SHP77 treated with DMSO at 0.1 percent for 48 hours (cell line): Measurements from ENCODE around the gene OXT.

Experiments
- DNase-seq: peaks from one replicate; lab custom pipeline; 2025; lab: John Stamatoyannopoulos, UW

OXT gene

DNA sequence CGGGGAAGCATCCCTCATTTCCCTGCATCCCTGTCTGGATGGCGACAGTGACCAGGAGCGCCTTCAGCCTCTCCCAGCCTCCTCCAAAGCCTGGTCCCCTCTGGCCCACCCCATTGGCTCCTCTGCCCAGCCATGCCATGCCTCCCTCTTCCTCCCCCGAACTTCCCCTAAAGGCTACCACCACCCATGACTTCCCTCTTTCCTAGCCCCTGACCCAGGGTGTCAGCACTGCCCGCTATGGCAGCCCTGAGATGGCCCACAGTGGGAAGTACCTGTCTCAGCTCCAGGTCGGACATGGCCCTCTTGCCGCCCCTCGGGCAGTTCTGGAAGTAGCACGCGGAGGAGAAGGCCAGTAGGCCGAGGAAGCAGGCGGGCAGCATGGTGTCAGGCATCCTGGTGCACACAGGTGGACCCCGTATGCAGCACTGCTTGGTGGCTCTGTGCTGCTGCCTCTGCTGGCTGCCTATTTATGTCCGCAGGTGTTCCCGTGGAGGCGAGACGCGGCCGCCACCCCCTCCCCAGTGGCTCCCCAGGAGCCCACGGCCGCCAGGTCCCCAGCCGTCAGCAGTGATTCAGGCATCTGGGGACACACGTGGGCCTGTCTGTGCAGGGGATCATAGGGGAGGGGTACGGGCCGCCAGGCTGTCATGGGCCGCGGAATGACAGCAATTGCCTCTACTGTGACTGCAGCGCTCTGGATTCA is 13.0 kb downstream of the OXT start, which contains the start of gene AVP:
Gene AVP (minus strand): TSS at position 442 of the 703 bp plus-strand sequence. CDS start 50 bp downstream, at position 392.
- DNase-seq: no peak

DNA sequence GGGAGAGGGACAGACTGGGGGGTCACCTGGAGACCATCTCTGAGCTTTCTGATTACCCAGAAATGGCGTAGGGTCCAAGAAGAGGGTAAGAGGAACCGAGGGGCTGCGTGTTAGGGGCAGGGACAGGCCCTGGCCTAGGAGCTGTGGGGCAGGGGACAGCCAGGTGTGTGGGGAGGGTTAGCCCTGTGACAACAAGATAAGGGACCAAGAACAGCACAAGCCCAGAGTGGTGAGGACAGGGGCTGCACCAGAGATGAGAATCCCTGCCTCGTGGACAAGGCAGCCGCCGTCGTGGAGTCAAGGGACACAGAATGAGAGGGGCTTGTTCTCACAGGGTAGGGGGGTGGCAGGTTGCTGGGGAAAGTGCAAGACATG is 13.6 kb downstream of the OXT start:
- DNase-seq: no peak

DNA sequence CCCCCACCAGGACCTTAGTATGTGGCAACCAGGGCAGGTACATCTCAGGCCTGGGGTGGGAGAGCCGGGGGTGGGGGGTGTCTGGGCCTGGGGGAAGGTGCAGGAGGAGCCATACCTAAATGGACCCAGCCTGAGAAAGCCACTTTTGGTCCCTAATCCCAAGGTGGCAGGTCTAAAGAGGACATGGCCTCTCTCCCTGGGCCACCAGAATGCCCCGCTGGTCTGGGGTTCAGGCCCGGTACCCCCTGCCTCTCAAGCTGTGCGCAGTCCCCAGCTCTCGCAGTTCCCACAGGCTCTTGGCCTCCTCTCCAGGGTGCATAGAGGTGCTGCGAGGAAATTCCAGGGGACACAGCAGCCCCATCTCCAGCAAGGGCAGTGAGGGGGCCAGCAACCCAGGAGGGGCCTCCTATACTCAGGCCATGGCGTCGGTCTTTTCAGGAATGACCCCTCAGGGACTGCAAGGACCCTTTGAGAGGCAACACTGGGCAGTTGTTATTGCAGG is 14.2 kb downstream of the OXT start:
- no peak for DNase-seq

DNA sequence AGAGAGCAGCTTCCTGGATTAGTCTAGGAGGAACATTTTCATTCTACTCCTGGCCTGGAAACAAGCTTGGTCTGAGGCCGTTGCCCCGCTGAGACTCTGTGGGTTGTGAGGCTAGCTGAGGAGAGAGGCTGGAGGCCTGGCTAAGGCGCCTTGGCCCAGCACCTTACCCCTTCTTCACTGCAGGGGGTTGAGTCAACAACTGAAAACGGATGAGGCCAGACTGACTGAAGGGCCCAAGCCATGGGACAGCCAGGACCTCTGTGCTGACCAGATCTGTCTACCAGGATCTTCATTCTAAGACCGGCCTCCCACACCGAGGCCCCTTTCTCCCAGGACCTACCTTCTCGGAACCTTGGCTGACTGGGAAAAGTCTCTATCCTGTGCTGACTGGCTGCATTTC is 16.6 kb downstream of the OXT start:
- DNase-seq: no peak

DNA sequence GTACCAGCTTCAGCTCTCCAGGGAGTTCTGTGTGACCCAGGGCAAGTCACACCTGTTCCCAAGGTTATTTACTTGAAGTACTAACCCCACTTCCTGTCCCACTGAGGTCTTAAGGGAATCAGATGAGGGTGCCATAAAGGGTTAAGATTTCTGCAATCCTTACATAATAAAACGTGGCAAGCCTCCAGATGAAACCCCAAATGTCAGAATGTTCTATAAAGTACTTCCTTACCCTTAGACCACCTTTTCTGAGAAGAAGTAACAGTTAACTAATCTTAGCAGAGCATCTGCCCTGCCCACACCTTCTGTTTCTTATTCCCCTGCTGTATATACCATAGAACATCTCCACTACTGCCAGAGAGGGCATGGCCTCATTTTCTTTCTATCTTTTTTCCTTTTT is 19.1 kb downstream of the OXT start:
- DNase-seq: no peak

DNA sequence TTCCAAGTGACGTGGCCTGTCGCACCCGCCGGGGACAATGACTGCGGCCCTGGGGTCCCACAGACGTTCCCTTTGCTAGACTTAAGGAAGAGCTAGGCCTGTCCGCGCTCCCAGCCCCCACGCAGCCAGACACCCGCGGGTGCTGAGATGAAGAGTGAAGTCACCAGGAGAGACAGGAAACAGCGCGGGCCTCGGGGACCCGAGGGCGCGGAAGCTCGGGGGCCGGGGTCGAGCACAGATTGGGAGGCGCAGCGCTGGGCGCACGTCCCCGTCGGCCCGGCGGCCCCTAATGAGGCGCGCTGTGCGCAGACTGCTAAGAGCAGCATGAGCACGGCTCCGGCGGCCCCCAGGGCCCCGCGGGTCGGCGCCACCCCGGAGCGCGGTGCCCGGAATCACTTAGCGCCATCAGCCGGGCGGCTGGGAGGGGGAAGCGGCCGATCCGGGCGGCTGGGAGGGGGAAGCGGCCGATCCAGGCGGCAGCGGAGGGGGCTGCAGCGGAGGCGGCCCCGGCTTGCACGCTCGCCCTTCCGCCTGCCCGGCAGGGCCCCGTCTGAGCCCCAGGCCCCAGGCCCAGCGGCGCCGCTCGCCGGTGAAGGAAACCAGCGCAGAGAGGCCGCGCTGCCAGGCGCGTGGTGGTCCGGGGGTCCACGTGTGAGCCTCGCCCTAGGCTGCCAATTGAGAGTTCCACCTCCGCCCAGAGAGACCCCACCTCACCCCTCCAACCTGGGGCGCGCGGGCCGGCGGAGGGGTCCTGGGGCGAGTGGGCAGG is 21.4 kb downstream of the OXT start:
- DNase-seq: no peak

DNA sequence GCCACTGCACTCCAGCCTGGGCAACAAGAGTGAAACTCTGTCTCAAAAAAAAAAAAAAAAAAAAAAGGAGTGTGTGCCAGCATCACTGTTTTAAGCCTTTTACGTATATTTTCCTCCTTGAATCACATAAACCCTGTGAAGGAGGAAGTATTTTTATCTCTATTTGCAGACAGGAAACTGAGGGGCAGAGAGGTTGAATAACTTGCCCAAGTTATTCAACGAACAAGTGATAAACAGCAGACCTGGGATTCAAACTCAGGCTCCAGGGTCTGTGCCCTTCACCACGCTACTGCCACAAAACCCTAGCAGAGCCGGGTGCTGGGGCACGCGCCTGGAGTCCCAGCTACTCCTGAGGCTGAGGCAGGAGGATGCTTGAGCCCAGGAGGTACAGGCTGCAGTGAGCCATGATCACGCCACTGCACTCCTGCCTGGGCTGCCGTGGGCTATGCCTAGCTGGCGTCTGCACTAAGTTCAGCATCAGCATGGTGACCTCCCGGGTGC is 22.5 kb downstream of the OXT start:
- DNase-seq: no peak

DNA sequence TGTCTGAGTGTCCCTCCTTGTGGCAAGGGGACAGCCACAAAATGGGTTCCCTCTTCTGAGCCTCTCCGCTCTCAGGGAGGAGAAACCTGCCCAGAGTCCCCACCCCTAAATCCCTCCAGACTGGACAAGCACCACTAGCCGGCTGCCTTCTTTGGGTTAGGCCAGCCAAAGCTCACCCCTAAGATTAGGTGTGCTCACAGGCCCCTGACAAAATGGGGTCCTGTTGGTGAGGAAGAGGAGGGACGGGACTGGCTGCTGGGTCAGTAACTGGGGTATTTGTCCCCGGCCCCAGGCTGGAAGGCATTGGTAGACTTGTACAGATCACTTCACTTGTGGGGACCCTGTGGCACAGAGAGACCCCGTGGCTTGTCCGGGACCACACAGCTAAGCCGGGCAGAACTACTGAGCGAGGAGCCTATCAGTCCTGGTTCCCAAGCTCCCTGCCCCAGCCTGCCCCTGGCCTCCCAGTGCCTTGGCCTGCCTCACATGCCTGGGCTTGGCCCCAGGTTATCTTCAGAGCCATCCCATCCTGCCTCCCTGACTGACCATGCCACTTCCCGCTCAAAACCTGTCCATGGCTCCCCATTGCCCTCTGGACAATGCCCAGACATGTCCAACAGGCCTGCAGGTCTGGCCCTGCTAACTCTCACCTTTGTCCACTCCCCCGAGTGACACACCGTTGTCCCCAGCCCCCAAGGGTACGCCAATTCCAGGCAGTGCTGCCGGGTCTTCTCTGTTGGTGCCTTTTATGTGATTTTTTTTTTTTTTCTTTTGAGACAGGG is 23.6 kb downstream of the OXT start:
- DNase-seq: no peak

DNA sequence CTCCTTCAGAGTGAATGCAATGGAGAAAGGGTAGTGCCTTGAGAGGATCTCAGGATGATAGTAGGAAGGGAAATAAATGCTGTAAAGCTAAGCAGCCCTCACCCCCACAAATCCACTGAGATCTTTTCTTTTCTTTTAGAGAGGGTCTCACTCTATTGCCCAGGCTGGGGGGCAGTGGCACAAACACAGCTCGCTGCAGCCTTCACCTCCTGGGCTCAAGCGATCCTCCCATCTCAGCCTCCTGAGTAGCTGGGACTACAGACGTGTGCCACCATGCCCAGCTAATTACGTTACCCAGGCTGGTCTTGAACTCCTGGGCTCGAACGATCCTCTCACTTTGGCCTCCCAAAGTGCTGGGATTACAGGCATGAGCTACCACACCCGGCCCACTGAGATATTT is 29.1 kb downstream of the OXT start:
- DNase-seq: no peak

DNA sequence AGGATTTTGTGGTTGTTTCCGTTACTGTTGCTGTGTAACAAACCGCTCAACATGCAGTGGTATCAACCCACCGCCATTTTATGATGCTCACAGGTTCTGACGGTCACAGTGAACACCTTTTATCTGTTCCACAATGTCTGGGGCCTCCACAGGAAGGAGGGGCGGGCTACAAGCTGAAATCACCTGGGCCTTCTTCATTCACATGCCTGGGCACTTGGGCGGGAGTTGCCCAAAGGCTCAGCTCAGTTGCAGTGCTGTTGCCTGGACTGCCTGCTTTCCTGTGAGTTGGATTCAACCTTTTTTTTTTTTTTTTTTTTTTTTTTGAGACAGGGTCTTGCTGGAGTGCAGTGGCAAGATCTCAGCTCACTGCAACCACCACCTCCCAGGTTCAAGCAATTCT is 29.8 kb downstream of the OXT start:
- no peak for DNase-seq

DNA sequence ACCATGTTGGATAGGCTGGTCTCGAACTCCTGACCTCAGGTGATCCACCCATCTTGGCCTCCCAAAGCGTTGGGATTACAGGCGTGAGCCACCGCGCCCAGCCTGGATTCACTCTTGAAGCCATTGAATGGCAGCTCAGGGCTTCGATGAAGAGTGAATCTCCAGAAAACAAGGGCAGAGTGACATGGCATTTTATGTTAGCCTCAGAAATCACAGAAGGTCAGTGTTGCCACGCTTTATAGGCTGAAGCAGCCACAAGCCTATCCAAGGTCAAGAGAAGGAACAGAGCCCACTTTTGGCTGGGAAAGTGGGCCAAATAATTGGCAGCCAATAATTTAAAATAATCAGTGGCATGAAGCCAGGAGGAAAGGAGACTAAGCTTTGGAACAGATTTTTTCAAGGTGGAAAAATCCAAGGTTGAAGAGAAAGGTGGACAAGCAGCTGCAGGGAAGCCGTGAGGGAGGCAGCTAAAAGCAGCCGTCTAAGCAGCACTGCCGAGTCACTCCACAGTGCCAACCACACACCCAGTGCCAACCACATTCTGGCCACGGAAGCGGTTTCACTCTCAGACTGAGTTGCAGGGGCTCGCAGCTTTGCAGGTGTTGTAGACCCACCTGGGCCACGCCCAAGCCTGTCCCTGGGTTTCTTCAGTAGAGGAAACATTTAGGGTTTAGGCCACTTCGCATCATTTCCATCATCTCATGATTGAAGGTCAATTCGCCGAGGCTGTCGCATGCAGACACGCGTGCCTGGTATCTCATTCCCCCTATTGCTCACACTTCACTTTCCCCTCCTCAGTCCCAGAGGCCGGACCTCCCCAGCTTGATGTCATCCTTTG is 30.5 kb downstream of the OXT start:
- DNase-seq: no peak

DNA sequence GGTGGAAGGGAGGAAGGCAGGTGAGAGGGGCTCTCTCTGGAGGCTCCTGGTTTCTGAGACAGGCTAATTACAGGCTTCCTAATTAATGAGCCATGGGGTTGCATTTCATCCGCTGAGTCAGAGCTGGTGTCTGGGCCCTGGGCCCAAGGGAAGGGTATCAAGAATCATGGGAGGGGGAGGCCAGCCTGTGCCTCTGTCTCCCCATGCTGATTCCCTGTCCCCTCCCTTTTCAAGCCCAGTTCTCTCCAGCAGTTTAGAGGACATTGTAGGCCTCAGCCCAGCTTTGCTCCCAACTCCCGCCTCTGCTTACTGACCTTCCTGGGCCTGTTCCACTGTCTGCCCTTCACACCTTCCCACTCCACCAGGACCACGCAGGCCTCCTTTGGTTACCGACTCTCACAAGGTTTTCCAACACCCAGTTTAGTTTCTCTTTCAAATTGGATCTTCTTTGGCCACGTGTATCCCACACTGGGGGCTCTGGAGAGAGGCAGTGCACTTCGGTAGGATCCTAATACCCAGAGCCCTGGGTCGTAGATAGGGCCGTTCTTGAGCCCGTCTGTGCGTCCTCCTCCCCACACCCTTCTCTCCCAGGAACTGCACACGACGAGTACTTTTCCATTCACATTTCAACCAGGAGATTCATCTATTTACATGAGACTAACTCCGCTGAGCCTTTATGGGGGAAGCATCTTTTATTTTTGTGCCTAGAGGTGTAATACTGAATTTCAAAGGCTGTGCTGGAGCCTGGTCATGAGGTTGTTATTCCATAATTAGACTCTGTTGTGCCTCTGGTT is 31.4 kb downstream of the OXT start:
- no peak for DNase-seq

DNA sequence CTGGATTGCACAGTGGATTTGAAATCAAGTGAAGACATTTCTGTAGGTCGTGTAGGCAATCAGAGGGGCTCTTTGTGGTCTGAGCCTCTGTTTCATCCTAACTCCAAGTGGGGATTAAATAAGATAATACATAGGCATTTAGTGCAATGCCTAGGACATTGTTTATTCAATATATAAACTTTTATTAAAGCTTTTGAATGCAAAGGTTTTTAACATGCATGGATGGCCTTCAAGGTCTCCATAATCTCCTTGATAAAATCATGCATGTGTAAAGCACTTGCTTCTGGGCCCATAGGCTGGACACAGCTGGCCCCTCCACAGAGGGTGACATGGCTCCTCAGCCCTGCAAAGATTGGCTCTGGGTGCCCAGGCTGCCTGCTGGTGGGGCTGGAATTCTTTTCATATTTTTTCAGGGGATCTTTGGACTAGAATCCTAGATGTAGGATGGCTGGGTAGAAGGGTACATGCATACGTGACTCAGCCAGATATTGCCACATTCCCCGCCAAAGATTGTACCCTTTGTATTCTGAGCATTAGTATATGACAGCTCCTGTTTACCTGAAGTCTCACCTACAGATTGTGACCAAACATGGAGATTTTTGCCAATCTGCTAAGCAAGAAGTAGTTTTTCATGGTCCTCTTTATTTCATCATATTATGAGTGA is 32.1 kb downstream of the OXT start:
- no peak for DNase-seq

DNA sequence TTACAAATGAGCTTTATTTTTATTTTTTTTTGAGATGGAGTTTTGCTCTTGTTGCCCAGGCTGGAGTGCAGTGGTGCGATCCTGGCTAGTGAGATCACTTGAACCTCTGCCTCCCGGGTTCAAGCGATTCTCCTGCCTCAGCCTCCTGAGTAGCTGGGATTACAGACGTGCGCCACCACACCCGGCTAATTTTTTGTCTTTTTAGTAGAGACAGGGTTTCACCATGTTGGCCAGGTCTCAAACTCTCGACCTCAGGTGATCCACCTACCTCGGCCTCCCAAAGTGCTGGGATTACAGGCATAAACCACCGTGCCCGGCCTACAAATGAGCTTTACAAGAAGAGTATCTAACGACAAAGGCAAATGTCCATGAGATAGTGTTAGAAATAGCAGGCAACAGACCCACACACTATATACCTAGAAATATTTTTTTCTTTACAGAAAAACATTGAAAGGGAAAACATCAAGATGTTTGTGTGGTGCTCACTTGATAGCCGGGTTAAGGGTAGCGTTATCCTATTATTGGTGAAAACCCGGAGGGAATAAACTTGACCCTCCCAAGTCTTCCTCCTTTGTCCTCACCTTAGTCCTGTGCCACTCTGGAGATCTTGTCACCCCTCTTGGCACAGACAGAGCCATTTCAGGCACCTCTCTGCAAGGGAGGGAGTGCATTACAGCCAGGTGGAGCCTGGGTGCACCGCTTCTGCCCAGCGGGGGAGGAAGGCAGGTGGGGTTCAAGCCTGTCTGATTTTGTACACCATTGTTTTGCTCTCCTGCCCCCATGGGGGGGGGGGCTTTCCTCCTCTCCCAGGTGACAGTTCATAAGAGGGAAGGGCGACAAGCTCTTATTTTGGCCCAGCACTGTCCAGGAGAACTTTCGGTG is 34.1 kb downstream of the OXT start:
- no peak for DNase-seq

DNA sequence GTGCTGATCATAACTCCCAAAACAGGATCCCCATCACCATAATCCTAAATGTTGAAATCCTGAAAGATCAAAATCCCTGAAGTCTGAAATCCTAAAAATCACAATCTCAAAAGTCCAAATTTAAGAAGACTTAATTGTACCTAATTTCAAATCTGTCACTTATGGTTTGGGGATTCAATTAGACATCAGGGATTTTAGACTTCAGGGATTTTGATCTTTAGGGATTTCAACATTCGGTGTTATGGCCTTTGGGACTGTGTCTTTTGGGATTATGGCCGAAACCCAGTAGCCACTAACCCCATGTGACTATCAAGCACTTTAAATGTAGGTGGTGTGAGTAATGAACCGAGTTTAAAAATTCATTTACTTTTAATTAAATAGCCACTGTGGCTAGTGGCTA is 34.8 kb downstream of the OXT start:
- no peak for DNase-seq

DNA sequence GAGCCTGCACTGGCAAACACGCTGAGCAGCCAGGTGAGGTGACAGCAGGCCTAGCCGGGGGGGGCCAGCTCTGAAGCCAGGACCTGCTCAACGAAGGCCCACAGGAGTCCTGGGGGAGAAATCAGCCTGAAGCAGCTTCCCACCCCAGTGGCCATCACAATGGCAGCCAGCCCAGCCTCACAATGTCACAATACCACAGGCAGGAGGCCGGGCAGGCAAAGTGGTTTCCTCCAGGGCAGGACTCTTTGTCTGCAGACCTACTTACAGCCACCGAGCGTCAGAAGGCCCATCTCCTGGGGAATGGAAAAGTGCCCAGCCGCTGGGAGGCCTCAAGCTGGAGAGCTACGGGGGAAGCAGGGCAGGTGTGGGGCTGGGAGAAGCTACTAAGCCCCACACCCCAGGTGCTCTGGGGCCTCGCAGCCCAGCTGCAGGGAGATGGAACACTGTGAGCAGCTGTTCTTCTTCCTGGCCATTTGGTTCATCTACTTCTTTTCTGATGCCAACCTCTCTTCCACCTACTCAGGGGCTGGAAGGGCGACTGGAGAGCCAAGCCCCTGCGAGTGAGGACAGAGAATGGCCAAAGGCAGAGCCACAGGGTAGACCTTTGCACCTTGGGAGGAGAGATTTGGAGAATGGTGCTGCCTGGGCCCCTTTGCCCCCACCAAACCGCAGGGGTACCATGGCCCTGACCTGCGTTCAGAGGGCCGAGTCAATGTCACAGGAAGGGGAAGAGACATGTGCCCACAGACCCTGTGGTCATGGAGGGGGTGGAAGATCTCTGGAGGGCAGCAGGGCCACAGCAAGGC is 35.4 kb downstream of the OXT start:
- no peak for DNase-seq

DNA sequence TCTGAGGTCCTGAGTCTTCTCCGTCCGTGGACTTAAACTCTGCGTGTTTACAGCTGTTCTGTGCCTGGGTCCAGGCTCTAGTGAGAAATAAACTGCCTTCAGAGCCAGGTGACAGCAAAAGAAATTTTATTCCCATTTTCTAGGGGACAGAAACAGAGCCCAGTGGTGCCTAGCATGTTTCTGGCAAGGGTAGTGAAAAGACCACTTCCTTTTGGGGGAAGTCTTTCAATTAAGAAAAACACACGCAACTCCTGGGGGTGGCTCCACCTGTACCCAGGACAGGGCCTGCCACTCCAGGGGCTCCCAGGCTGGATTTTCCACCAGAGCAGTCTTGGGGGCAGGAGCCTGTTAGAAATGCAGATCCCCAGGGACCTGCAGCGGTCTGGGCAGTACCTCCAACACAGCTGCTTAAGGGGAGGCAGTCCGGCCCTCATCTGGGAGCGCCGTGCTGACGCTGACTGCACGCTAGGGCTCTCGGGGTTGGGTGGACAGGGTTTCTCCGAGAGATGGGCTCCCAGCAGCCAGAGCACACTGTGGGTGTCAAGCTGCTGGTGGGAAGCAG is 36.1 kb downstream of the OXT start:
- DNase-seq: no peak
